NCI-H1930 (cell line): ENCODE results near the gene STX8.

Experiments
- DNase-seq, 2 experiments: peaks; one replicate each; lab custom pipeline; 2025; lab: John Stamatoyannopoulos, UW

The STX8 gene

DNA sequence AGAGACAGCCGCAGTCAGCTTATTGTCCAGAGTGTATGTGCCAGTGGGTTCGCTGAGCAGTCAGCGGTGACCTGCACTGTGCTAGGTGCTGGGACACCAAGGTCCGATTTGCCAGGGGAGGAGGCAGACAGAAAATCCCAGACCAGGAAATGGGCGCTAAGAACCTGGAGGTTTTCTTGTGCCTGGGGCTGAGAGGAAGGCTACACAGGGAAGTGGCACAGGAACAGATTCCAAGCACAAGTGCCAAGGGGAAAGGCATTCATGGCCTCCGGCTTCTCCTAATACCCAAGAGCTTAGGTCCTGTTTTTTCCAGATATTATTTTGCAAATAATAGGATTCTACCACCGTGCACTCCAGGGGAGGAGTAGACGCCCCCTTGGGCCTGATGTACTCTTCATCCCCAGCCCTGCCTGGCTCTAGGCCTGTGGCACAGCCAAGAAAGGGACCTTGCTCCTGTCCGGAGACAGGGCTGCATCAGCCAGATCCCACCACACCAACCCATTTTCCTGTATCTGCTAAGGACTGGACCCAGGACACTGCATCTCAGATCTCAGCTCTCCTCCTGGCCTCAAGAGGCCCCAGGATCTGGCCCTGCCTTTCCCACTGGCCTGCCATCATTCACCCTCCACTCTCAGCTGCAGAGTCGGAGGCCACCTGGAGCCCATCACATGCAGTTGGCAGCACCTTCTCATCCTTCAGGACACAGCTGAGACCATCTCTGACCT lies 367.1 kb downstream of the STX8 start:
- no peak for DNase-seq

DNA sequence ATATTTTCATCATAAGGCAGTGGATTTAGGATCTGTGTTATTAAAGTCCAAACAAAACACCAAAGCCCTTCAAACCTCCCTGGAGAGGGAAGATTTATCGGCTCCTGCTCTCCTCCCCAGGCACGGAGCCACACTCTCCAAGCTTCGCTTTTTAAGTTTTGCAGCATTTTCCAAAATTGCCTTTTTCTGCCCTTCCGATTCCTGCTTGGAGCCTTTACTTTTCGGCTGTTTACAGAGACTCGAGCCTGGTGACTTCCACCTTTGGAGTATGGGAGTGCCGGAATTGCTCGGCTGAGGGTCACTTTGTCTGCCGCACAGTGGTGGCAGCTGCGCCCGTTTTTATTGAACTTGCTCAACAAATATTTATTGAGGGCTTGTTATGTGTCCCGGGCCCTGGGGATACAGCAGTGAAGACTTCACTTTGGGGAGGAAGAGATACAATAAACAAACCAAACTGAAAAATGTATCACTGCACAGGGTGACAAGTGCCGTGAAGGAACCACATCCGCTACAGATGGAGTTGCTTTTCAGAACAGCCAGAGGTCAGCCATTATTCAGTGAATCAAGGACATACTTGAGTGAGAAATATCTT lies 368.8 kb downstream of the STX8 start:
- no peak for DNase-seq

DNA sequence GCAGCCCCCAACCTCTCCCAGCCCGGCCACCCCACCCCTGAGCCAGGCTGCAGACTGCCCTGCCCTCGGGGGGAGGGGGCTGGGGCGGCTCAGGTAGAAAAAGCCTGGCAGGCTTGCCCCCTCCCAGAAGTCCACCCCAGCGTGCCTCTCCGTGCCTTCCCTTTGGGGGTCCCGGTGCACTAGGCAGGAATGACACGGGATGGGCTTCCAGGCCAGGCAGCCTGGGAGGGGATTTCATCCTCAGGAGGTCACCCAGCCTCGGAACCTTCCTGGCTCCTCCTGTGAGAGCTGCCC lies 369.3 kb downstream of the STX8 start:
- DNase-seq = no peak

DNA sequence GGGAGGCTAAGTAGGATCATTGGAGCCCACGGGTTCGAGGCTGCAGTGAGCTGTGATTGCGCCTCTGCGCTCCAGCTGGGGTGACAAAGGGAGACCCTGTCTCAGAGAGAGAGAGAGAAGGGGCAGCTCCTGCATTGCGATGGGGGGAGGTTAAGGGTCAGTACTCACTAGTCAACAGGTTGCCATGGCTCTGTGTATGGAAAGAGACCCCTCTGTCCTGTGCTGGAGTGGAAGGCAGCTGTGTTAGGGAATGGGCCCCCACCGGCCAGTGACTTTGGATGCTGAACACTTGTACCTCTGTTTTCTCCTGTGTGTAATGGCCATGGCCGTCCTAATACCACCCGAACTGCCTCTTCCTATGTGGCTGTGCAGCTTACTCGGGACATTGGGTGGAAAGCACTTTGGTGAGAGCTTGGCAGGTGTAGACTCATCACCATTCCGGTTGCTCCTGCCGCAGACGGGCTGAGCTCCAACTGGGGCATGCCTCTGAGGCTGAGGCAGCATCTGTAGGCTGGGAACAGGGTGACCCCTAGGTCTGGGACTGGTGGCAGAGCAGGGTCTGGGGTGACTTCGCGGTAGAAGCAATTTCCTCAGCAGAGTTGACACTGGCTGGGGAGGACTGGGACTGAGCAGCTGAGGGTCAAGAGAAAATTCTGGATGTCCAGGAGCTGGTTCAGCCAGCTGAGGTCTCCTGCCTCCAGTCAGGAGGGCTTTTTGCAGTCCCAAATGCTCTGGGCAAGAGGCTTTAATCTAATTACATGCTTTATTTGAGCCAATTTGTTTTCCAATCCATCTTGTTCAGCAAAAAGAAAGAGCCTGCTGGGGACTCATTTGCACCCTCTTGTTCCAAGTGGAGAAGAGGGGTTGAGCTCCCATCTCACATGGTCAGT lies 369.9 kb downstream of the STX8 start:
- DNase-seq = no peak

DNA sequence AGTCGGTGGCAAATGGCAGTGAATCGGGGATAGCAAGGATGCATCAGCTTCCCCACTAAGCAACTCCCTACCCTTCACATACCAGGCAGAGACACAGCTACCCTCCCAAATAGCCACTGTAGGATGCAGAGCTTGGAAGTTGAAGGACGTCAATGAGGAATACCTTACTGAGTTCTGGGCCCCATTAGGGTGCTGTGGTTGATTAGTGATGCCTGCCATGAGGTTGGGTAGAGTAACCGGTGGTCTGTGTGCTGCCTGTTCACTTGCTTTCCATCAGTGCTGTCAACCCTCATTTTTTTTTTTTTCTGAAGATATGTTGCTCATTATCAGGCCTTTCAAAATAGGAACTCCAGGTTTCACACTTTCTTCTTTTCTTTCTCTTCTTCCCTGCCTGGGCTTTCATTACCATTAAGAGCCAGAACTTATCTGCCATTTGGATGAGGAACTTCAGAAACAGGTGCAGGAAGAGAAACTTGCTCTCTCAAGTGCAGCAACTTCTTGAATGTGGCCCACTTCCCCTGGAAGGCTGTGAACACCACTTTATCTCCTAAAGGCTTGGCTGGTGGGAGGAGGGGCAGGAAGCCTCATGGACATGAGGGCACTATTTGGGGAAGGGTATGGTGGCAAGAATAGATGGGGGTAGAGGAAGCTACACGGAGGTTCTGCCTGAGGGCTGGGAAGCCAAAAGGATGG lies 370.8 kb downstream of the STX8 start:
- DNase-seq = no peak

DNA sequence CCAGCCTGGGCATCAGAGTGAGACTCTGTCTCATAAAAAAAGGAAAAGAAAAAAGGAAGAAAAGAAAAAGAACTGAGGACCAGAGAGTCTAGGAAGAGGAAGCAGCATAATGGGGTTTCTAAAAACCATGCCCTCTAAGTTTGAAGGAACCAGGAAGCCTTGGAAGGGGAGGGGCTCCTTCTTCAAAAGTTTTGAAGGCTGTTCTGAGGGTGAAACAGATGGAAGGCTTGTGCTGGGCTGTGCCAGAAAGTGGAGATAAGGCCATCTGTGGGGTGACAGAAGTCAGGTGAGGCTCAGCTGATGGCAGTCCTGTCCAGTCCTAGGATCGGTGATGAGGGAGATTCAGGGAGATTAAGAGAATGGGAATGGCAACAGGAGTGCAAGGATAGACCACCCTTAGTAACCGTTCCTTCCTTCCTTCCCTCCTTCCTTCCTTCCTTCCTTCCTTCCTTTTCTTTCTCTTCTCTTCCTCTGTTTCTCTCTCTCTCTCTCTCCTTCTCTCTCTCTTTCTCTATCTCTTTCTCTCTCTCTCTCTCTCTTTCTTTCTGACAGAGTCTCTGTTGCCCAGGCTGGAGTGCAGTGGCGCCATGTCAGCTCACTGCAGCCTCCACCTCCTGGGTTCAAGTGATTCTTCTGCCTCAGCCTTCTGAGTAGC lies 371.7 kb downstream of the STX8 start:
- no peak for DNase-seq

DNA sequence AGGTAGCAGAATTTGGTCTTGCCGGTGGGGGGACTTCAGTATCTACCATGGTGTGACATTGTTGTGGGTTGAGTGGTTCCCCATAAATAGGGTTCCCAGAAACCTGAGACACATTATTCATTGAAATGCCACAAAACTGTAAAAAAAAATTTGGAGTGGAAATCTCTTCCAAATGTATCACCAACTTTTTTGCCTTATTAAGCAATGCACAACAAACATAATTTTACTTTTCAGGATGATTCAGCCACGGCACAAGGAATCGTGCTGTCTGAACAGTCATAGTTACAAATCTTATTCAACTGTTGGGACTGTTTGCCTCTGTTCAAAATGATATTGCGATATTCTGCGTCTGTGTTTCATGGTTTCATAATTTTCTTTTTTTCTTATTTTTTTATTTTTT lies 373.1 kb downstream of the STX8 start:
- DNase-seq = no peak

DNA sequence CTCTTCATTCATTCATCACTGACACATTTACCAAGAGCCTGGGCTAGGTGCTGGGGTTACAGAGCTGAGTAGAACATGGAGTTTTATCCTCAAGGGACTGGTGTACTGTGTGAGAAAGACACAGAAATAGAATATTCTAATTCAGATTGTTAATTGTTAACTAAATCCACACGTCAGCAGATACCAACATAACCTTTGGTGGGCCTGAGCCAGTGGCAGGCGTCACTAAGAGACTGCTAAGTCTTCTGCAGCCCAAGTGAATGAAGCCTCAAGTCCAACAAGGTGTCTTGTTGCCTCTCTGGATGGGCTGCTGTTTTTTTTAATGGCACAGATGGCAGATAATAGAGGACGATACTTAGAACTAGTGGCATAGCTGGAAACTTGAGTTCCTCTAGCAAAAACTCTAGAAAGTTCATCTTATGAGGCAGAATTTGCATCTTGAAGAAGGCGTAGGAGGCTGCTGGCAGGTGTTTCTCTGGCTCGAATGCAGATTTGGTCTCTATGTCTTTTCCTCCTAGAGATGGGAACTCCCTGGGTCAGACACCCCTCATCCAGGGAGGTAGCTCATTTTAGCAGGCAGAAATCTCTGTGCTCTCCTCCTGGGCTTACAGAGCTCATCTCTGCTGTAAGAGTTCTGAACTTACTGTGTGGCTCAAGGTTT lies 374.8 kb downstream of the STX8 start:
- DNase-seq = no peak
